Natural killer cell treated with Interleukin-12 subunit alpha and Interleukin-12 subunit beta and Interleukin-15 and Interleukin-18, amount 100 ng/mL, for 72 hours (primary cell): Measurements from ENCODE around the gene HEBP1. TPM values are rescaled to one million over a fixed set of nuclear protein-coding genes. Genes with fewer than 3 reads are reported as not detected.

ENCODE experiments used
- ATAC-seq, 2 donors: fragments of 150-1000 bp; cut with Tn5 transposase in 1 of 2; sonication (Bioruptor Pico), chemical (Tn5 transposase) in 1 of 2; 2 replicates each; pipeline ENCODE4 v1.10.0; 2021
- DNase-seq: peaks from one replicate; pipeline ENCODE4 v3.0.0; 2022; ENCODE audit warnings: low spot score
- H3K27ac Mint-ChIP-seq, 2 donors: 1 replicate in 1 of 2; 2 replicates in 1 of 2; pipeline ENCODE4 v1.8.0; 2022; ENCODE audit warnings: mixed read lengths in 2 of 2, mild to moderate bottlenecking in 1 of 2, moderate library complexity in 1 of 2
- H3K27me3 Mint-ChIP-seq, 2 donors: 1 replicate in 1 of 2; 2 replicates in 1 of 2; pipeline ENCODE4 v1.8.0; 2022; ENCODE audit warnings: mixed read lengths in 2 of 2
- H3K36me3 Mint-ChIP-seq: one replicate; pipeline ENCODE4 v1.8.0; 2022; ENCODE audit warnings: mixed read lengths
- H3K4me1 Mint-ChIP-seq, 2 donors: 1 replicate in 1 of 2; 2 replicates in 1 of 2; pipeline ENCODE4 v1.8.0; 2022; ENCODE audit warnings: low read depth in 2 of 2, mixed read lengths in 2 of 2, mild to moderate bottlenecking in 1 of 2
- H3K4me3 Mint-ChIP-seq: one replicate; pipeline ENCODE4 v1.8.0; 2022; ENCODE audit warnings: mixed read lengths
- H3K9me3 Mint-ChIP-seq: 2 replicates; pipeline ENCODE4 v1.8.0; 2022; ENCODE audit warnings: mixed read lengths
- total RNA-seq, 2 donors: library from RNA; stranded (reverse); gene quantifications; one replicate each; pipeline ENCODE4 v1.2.3, GENCODE V29; 2022

The HEBP1 gene
- total RNA-seq, 2 donors from 2014 or later: 11.2 to 13.9 TPM

DNA sequence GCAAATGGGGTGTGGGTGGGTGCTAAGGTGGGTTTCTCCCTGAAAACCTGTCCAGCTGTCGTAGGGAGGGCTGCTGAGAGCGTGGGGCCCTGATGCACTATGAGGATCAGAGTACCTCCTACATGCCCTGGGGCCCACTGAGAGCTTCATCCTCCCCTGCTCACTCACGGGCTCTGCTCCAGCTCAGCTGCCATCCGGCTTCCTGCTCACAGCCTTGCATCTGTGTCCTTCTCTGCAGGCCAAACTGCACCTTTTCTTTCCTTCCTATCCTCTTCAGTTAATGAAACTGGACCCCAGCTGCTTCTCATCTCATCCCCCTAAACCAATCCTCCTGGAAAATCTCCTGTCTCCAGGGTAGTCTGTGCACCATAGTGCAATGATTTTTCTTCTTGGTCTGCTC lies 25.9 kb downstream of the HEBP1 start:
- H3K36me3 Mint-ChIP-seq: peaks cover 19% of the 10 kb centered on the region
- no peak overlapping the region for H3K4me3 Mint-ChIP-seq
- no peaks in the 10 kb centered on the region for H3K27me3 Mint-ChIP-seq
- H3K9me3 Mint-ChIP-seq: peaks cover 12% of the 10 kb centered on the region
- H3K4me1 Mint-ChIP-seq: no peaks in the 10 kb centered on the region
- no peak overlapping the region for H3K27ac Mint-ChIP-seq
- DNase-seq (no peak), ATAC-seq (no peak)

DNA sequence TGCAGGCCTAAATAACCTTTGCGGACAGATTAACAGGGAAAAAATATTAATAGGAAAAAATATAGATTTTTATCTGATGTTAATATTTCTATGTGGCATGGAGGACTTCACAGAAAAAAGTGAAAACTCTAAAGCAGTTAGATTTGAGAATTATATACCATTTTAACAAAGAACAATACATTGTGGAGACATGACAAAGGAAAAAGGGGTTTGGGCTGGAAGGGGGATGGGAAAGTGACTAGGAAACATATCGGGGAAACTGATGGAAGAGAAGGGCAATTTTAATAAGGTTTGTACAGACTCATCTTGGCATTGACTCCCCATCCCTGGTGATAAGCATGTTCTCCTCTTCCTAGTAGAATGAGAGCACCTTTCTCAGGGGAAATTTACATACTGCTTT lies 27.0 kb downstream of the HEBP1 start:
- peaks cover 12% of the 10 kb centered on the region for H3K9me3 Mint-ChIP-seq
- H3K27me3 Mint-ChIP-seq: no peaks in the 10 kb centered on the region
- no peak for ATAC-seq
- H3K27ac Mint-ChIP-seq: no peak overlapping the region
- no peak for DNase-seq
- H3K4me3 Mint-ChIP-seq: no peak overlapping the region
- peaks cover 19% of the 10 kb centered on the region for H3K36me3 Mint-ChIP-seq
- H3K4me1 Mint-ChIP-seq: no peaks in the 10 kb centered on the region

DNA sequence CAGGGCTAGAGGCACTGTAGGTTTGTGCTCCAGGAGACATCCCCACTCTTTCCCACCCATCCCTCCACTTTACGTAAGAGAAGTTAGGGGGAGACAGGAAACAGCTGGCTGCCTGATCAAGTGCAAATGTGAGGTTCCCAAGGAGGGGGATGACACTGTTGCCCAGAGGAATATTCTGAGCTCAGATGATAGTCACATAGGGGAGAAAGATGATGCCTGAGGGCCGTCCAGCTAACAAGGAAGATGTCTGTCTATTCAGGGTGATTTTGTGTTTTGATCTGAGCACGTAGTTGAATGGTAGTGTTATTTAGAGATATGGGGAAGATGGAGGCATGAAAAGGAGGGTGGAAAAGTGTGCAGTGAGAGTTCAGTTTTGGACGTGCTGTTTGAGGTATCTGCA lies 34.2 kb downstream of the HEBP1 start:
- peaks cover 11 to 15% of the 10 kb centered on the region in 2 donors for H3K4me1 Mint-ChIP-seq
- ATAC-seq: no peak
- no peak overlapping the region for H3K4me3 Mint-ChIP-seq
- no peaks in the 10 kb centered on the region for H3K36me3 Mint-ChIP-seq
- DNase-seq: no peak
- no peak overlapping the region for H3K27ac Mint-ChIP-seq
- no peaks in the 10 kb centered on the region for H3K9me3 Mint-ChIP-seq
- no peaks in the 10 kb centered on the region for H3K27me3 Mint-ChIP-seq

DNA sequence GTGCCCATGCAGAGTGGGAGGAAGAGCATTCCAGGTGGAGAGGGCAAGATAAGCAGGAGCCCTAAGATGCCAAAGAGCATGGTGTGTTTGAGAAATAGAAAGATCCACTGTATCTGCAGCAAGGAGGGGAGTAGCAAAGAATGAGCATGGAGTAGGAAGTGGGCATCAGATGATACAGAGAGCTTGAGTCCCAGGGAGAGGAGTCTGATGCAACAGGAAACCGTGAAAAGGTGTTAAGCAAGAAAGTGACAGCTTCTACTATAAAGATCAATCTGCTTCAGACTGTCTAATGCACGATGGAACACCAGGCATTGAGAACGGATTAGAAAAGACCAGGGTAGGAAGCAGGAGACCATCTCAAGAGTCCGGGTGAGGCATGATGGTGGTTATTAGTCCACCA lies 35.8 kb downstream of the HEBP1 start:
- Mint-ChIP-seq H3K36me3 (no peaks in the 10 kb centered on the region), H3K4me3 (no peak overlapping the region), H3K27me3 (peaks cover 0 to under 1% of the 10 kb centered on the region in 2 donors), H3K9me3 (no peaks in the 10 kb centered on the region), H3K4me1 (peaks cover 11 to 15% of the 10 kb centered on the region in 2 donors), H3K27ac (no peak overlapping the region)
- peak; percentile 83 to 84 for ATAC-seq
- no peak for DNase-seq

DNA sequence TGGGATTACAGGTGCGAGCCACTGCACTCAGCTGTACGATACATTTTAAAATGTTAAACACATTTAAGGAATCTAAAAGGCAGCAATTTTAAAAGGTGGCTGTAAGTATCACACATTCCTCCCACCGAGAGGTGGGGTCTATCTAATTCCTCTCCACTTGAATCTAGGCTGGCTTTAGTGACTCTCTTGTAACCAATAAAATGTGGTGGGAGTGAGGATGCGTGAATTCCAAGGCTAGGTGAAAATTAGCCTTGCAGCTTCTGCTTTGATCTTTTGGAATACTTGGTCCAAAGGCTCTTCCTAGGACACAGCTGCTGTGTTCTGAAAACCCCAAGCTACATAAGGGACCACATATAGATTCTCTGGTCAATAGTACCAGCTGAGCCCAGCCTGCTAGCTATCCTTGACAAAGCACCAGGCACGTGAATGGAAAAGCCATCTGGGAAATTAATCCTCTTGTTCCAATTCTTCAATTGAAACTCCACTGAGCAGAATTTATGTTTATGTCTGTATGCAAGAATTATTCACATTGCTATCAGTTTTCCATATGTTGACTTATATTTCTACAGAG lies 39.3 kb downstream of the HEBP1 start:
- H3K36me3 Mint-ChIP-seq: no peaks in the 10 kb centered on the region
- H3K9me3 Mint-ChIP-seq: no peaks in the 10 kb centered on the region
- DNase-seq: no peak
- H3K27me3 Mint-ChIP-seq: peaks cover 0 to 15% of the 10 kb centered on the region in 2 donors
- no peak overlapping the region for H3K27ac Mint-ChIP-seq
- ATAC-seq: no peak
- peaks cover 11 to 15% of the 10 kb centered on the region in 2 donors for H3K4me1 Mint-ChIP-seq
- no peak overlapping the region for H3K4me3 Mint-ChIP-seq

DNA sequence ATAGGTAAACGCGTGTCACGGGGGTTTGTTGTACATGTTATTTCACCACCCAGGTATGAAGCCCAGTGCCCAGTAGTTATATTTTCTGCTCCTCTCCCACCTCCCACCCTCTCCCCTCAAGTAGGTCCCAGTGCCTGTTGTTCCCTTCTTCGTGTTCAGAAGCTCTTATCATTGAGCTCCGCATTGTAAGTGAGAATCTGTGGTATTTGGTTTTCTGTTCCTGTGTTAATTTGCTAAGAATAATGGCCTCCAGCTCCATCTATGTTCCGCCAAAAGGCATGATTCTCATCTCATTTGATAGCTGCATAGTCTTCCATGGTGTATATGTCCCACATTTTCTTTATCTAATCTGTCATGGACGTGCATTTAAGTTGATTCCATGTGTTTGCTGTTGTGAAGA lies 41.2 kb downstream of the HEBP1 start:
- Mint-ChIP-seq H3K27ac (no peak overlapping the region), H3K4me1 (peaks cover 5 to 7% of the 10 kb centered on the region in 2 donors), H3K27me3 (peaks cover 0 to 23% of the 10 kb centered on the region in 2 donors), H3K9me3 (no peaks in the 10 kb centered on the region), H3K4me3 (no peak overlapping the region), H3K36me3 (no peaks in the 10 kb centered on the region)
- DNase-seq: no peak
- ATAC-seq: no peak

DNA sequence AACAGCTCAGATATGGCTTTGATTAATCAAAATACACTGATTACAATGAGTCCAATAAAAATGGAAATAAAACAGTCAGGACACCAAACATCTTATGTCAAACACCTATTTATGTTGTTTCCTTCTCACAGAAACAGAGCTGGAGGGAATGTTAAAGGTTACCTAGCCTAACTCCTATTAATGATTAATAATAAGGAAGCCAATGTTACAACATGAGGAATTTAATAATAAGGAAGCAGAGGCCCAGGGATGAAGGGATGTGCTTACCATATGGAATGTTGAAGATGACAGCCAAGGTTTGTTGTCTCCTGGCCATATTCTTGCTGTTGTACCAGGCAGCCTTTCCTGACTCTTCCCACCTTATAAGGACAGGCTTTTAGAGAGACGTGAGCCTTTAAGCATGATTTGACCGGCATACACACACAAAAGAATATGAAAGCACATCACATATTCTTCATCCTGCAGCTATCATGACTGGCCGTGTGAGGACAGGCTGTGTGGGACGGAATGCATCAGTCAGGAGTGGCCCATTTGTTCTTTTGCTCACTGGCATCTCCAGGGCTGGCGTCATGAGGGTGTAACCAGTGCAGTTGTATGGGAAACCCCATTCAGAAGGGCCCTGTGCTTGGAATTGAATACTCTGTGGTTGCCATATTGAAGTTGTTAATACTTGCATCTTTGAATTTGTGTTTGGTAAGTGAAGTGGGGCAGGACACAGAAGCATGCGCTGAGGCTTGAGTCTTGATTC lies 45.0 kb downstream of the HEBP1 start:
- H3K27me3 Mint-ChIP-seq: peaks cover under 1 to 30% of the 10 kb centered on the region in 2 donors
- H3K27ac Mint-ChIP-seq: no peak overlapping the region
- DNase-seq (no peak), ATAC-seq (no peak)
- H3K36me3 Mint-ChIP-seq: no peaks in the 10 kb centered on the region
- H3K4me1 Mint-ChIP-seq: no peaks in the 10 kb centered on the region
- H3K4me3 Mint-ChIP-seq: no peak overlapping the region
- no peaks in the 10 kb centered on the region for H3K9me3 Mint-ChIP-seq

DNA sequence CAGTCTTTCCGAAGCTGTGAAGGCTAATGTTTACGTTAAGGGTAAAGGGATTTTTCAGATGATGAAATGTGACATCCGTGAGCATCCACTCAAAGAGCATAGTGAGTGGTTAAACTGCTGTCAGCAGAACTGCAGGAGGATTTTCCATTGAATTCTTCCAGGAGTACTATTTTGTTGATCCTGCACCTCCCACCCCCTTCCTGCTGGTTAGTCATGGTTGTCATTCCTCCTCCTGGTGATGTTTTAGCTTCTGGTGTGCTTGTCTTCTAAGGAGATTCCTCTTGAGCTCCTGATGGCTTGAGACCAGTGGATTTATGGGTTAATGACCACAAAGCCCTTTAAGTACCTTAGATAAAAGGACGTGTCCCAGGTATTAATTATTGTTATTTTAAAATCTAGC lies 45.7 kb downstream of the HEBP1 start:
- Mint-ChIP-seq H3K4me3 (no peak overlapping the region), H3K27ac (no peak overlapping the region), H3K36me3 (no peaks in the 10 kb centered on the region), H3K4me1 (no peaks in the 10 kb centered on the region), H3K9me3 (no peaks in the 10 kb centered on the region), H3K27me3 (peaks cover 7 to 35% of the 10 kb centered on the region in 2 donors)
- ATAC-seq: no peak
- no peak for DNase-seq

DNA sequence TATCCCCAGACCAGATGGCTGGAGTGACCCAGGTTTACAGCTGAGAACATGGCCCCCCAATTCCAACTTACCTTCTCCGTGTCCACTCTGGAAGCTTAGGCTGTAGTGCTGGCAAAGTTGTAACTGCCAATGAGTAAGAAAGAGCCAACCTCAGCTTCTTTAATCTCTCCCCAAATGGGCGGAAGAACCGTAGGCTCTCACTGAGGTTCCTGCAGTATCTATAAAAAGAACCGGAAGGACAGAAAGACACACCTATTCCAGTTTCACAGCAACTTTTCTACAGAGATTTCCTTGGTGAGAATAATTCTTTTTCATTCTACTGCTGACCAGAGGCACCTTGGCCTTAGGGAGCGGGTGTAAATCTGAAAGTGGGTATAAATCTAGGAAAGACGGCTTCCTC lies 48.0 kb downstream of the HEBP1 start, which contains the start of gene GPRC5D:
TSS of gene GPRC5D (minus strand) at position 135 of the 400 bp plus-strand sequence. CDS start 1,786 bp downstream, outside the sequence.
- no peaks in the 10 kb centered on the region for H3K36me3 Mint-ChIP-seq
- H3K9me3 Mint-ChIP-seq: no peaks in the 10 kb centered on the region
- DNase-seq (no peak), ATAC-seq (no peak)
- H3K4me1 Mint-ChIP-seq: no peaks in the 10 kb centered on the region
- H3K4me3 Mint-ChIP-seq: no peak within 1 kb of the TSS
- H3K27ac Mint-ChIP-seq: no peak within 1 kb of the TSS
- peaks cover 10 to 35% of the 10 kb centered on the region in 2 donors for H3K27me3 Mint-ChIP-seq

DNA sequence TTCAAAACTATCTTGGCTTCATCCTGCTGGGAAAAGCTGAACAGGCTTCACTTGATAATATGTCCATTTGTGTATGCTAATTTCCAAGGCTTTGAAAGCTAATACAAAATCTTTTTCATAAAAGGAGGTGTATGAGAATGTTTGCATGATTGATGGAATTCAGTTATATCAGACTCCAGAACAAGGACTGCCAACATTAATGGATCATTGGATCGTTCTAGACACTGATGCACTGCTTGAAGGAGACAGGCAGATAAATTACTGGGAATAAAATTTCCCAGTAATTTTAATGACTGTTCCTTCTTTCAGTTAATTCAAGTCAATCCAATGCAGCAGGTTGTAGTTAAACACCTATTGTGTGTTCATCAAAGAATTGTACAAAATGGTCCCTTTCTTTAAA lies 48.6 kb downstream of the HEBP1 start:
- Mint-ChIP-seq H3K27me3 (peaks cover 10 to 36% of the 10 kb centered on the region in 2 donors), H3K36me3 (no peaks in the 10 kb centered on the region), H3K4me3 (no peak overlapping the region), H3K9me3 (no peaks in the 10 kb centered on the region), H3K4me1 (no peaks in the 10 kb centered on the region), H3K27ac (no peak overlapping the region)
- ATAC-seq (no peak), DNase-seq (no peak)

DNA sequence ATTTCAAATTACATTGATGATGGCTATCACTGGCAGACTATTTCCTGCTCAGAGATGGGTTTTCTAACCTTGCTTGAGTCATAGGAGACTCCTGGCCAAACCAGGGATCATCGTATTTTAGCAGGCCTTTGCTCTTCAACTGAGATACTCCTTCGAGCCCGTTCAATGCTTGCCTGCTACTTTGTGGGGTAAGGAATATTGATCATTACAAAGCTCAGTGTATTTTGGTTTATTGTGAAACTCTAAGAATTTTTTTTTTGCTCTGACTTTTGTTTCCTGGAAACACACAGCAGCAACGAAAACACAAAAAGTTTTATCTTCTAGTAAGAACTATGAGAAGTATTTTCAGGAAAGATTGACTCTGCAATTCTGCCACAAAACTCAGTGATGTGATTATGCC lies 52.2 kb downstream of the HEBP1 start:
- Mint-ChIP-seq H3K9me3 (no peaks in the 10 kb centered on the region), H3K27me3 (peaks cover 20 to 28% of the 10 kb centered on the region in 2 donors), H3K36me3 (no peaks in the 10 kb centered on the region), H3K27ac (no peak overlapping the region), H3K4me1 (no peaks in the 10 kb centered on the region), H3K4me3 (no peak overlapping the region)
- ATAC-seq (no peak), DNase-seq (no peak)

DNA sequence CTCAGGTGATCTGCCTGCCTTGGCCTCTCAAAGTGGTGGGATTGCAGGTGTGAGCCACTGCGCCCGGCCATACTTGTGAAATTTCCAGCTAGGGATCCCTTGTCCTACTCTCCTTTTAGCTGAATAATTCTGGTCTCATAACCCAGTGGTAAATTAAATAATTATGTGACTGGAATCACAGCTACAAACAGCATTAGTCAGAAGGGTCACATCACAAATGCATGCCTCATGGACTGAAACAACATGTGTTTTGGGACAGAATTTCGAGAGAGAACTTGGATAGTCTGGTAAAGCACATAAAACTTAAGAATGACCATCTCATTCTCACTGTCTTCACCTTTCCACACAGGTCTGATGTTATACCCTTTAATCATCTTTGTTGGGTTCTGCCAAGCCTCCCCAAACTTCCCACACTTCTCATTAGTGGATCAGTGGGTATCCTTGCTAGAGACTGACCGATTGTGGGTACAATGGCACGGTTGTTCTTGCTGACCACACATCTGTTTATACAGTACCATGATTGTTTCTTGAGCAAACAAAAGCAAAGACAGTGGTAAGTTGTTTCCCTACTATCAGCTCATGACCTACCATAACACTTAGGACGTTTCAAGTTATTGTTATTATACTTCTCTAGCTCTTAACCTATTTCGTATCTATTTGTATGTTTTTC lies 53.2 kb downstream of the HEBP1 start:
- Mint-ChIP-seq H3K4me3 (no peak overlapping the region), H3K36me3 (no peaks in the 10 kb centered on the region), H3K9me3 (no peaks in the 10 kb centered on the region), H3K4me1 (no peaks in the 10 kb centered on the region), H3K27me3 (peaks cover 20 to 28% of the 10 kb centered on the region in 2 donors), H3K27ac (no peak overlapping the region)
- ATAC-seq: no peak
- no peak for DNase-seq

DNA sequence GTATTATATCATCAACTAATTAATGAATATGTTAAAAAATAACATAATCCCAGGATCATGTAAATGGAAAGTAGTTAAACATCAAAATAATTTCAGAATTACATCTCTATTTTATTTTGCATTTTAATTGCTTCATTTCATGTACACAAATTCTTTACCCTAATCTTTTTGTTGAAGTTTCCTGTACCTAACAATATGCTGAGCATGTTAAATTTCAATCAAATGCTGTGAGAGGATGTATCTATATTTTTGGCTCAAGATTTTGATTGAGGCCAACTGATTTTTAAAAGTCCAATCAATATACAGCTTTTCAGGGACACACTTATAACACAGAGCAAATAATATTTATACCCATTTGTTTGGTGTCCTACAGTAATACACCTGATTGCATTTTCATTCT lies 54.5 kb downstream of the HEBP1 start:
- no peaks in the 10 kb centered on the region for H3K36me3 Mint-ChIP-seq
- H3K4me3 Mint-ChIP-seq: no peak overlapping the region
- ATAC-seq: no peak
- no peaks in the 10 kb centered on the region for H3K4me1 Mint-ChIP-seq
- no peak for DNase-seq
- H3K27me3 Mint-ChIP-seq: peaks cover 20 to 28% of the 10 kb centered on the region in 2 donors
- H3K27ac Mint-ChIP-seq: no peak overlapping the region
- H3K9me3 Mint-ChIP-seq: no peaks in the 10 kb centered on the region

DNA sequence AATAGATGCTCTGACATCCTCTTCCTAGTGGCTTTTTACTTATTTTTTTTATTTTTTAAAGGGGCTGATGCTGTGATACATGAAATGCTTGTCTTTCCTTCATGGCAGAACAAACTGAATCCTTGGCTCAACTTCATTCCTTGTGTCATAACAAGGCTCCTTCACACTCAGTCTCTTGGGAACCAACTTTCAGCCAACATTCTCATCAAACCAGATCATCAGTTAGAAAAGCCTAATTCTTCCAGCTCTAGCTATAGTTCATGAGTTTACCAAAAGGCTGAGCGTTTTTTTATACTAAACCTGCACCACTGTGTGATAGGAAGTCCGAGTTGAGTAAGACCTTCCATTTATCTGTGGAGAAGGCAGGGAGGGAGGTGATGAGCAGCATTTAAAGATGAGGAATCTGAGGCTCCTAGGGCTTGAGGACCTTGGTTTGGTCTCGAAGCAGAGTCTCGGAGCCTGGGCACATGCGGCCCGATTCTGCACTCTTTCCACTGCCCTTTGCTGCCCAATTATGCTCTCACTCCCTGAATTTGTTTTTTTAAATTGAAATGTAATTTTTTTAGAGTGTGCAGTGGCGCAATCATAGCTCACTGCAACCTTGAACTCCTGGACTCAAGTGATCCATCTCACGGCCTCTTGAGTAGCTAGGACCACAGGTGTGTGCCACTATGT lies 56.3 kb downstream of the HEBP1 start:
- ATAC-seq: no peak
- H3K27ac Mint-ChIP-seq: no peak overlapping the region

More for the DNA sequence above, 56.3 kb downstream of the HEBP1 start:
- no peak overlapping the region for H3K4me3 Mint-ChIP-seq
- no peaks in the 10 kb centered on the region for H3K36me3 Mint-ChIP-seq
- no peaks in the 10 kb centered on the region for H3K9me3 Mint-ChIP-seq
- no peak for DNase-seq
- peaks cover 12 to 28% of the 10 kb centered on the region in 2 donors for H3K27me3 Mint-ChIP-seq
- H3K4me1 Mint-ChIP-seq: no peaks in the 10 kb centered on the region
